ENCODE data around the gene CFAP74.

Gene CFAP74

GRCh38 chr1:1929102-1929638 is 74.4 kb downstream of the CFAP74 start:
- Mint-ChIP-seq H3K36me3 (no peaks in the 10 kb centered on the region), H3K9me3 (peaks cover under 1% of the 10 kb centered on the region), H3K4me3 (no peak overlapping the region), H3K4me1 (no peaks in the 10 kb centered on the region), H3K27ac (no peak overlapping the region)
- DNase-seq (ENCODE audit: low spot score in 2 of 2) (no peak), ATAC-seq (no peak)

- Mint-ChIP-seq H3K4me3 (no peak overlapping the region), H3K4me1 (no peaks in the 10 kb centered on the region), H3K9me3 (no peaks in the 10 kb centered on the region), H3K36me3 (no peaks in the 10 kb centered on the region), H3K27ac (no peak overlapping the region)
- ATAC-seq = no peak
- DNase-seq (ENCODE audit: low spot score in 2 of 2) = no peak
These were observed 75.1 kb downstream of the CFAP74 start for GRCh38 chr1:1928231-1929101.

GRCh38 chr1:1927751-1928150 is 75.8 kb downstream of the CFAP74 start:
- no peaks in the 10 kb centered on the region for H3K36me3 Mint-ChIP-seq
- no peaks in the 10 kb centered on the region for H3K9me3 Mint-ChIP-seq
- DNase-seq (ENCODE audit: low spot score in 2 of 2) (no peak), ATAC-seq (no peak)
- H3K4me1 Mint-ChIP-seq = no peaks in the 10 kb centered on the region
- no peak overlapping the region for H3K27ac Mint-ChIP-seq
- no peak overlapping the region for H3K4me3 Mint-ChIP-seq

- DNase-seq (ENCODE audit: low spot score in 2 of 2) = no peak
- Mint-ChIP-seq H3K4me1 (no peaks in the 10 kb centered on the region), H3K27ac (no peak overlapping the region), H3K9me3 (no peaks in the 10 kb centered on the region), H3K36me3 (no peaks in the 10 kb centered on the region), H3K4me3 (no peak overlapping the region)
- no peak for ATAC-seq
These were observed 76.5 kb downstream of the CFAP74 start for GRCh38 chr1:1926886-1927660.

- Mint-ChIP-seq H3K4me1 (no peaks in the 10 kb centered on the region), H3K4me3 (no peak overlapping the region), H3K36me3 (no peaks in the 10 kb centered on the region), H3K27ac (no peak overlapping the region), H3K9me3 (no peaks in the 10 kb centered on the region)
- ATAC-seq (no peak), DNase-seq (ENCODE audit: low spot score in 2 of 2) (no peak)
These were observed 77.2 kb downstream of the CFAP74 start for GRCh38 chr1:1926346-1926811.

- H3K36me3 Mint-ChIP-seq = no peaks in the 10 kb centered on the region
- H3K27ac Mint-ChIP-seq = no peak overlapping the region
- no peak overlapping the region for H3K4me3 Mint-ChIP-seq
- H3K9me3 Mint-ChIP-seq = no peaks in the 10 kb centered on the region
- no peak for ATAC-seq
- DNase-seq (ENCODE audit: low spot score in 2 of 2) = no peak
- no peaks in the 10 kb centered on the region for H3K4me1 Mint-ChIP-seq
These were observed 77.9 kb downstream of the CFAP74 start for GRCh38 chr1:1925437-1926345.

- no peak for ATAC-seq
- DNase-seq (ENCODE audit: low spot score in 2 of 2) = no peak
- Mint-ChIP-seq H3K36me3 (no peaks in the 10 kb centered on the region), H3K4me3 (no peak overlapping the region), H3K4me1 (no peaks in the 10 kb centered on the region), H3K9me3 (no peaks in the 10 kb centered on the region), H3K27ac (no peak overlapping the region)
These were observed 78.7 kb downstream of the CFAP74 start for GRCh38 chr1:1924849-1925248.

- no peak for DNase-seq (ENCODE audit: low spot score in 2 of 2)
- Mint-ChIP-seq H3K36me3 (no peaks in the 10 kb centered on the region), H3K4me1 (no peaks in the 10 kb centered on the region), H3K9me3 (no peaks in the 10 kb centered on the region), H3K4me3 (no peak overlapping the region), H3K27ac (no peak overlapping the region)
- no peak for ATAC-seq
These were observed 79.2 kb downstream of the CFAP74 start for GRCh38 chr1:1924386-1924785.

GRCh38 chr1:1922956-1923833 is 80.4 kb downstream of the CFAP74 start:
- no peaks in the 10 kb centered on the region for H3K36me3 Mint-ChIP-seq
- DNase-seq (ENCODE audit: low spot score in 2 of 2) (no peak), ATAC-seq (no peak)
- H3K4me3 Mint-ChIP-seq = no peak overlapping the region
- H3K4me1 Mint-ChIP-seq = peaks cover under 1% of the 10 kb centered on the region
- H3K9me3 Mint-ChIP-seq = no peaks in the 10 kb centered on the region
- no peak overlapping the region for H3K27ac Mint-ChIP-seq

- H3K36me3 Mint-ChIP-seq = no peaks in the 10 kb centered on the region
These were observed 81.0 kb downstream of the CFAP74 start for GRCh38 chr1:1922702-1922955.

GRCh38 chr1:1921901-1922701 is 81.5 kb downstream of the CFAP74 start:
- no peaks in the 10 kb centered on the region for H3K36me3 Mint-ChIP-seq
- no peaks in the 10 kb centered on the region for H3K9me3 Mint-ChIP-seq
- DNase-seq (ENCODE audit: low spot score in 2 of 2) (no peak), ATAC-seq (no peak)
- H3K27ac Mint-ChIP-seq = no peak overlapping the region
- H3K4me3 Mint-ChIP-seq = no peak overlapping the region
- H3K4me1 Mint-ChIP-seq = peaks cover 8% of the 10 kb centered on the region

More at GRCh38 chr1:1922702-1922955, 81.0 kb downstream of the CFAP74 start:
- no peak for ATAC-seq
- DNase-seq (ENCODE audit: low spot score in 2 of 2) = no peak
- H3K27ac Mint-ChIP-seq = no peak overlapping the region
- peaks cover 6% of the 10 kb centered on the region for H3K4me1 Mint-ChIP-seq
- no peak overlapping the region for H3K4me3 Mint-ChIP-seq
- no peaks in the 10 kb centered on the region for H3K9me3 Mint-ChIP-seq

- DNase-seq (ENCODE audit: low spot score in 2 of 2) (no peak), ATAC-seq (no peak)
- Mint-ChIP-seq H3K4me3 (no peak overlapping the region), H3K4me1 (peaks cover 8% of the 10 kb centered on the region), H3K36me3 (no peaks in the 10 kb centered on the region), H3K9me3 (no peaks in the 10 kb centered on the region), H3K27ac (no peak overlapping the region)
These were observed 82.1 kb downstream of the CFAP74 start for GRCh38 chr1:1921459-1921862.

GRCh38 chr1:1920608-1921458 is 82.8 kb downstream of the CFAP74 start:
- H3K4me1 Mint-ChIP-seq = peaks cover 8% of the 10 kb centered on the region
- no peaks in the 10 kb centered on the region for H3K36me3 Mint-ChIP-seq
- ATAC-seq (no peak), DNase-seq (ENCODE audit: low spot score in 2 of 2) (no peak)
- no peak overlapping the region for H3K27ac Mint-ChIP-seq
- no peak overlapping the region for H3K4me3 Mint-ChIP-seq
- H3K9me3 Mint-ChIP-seq = no peaks in the 10 kb centered on the region

All from stimulated activated effector memory CD8-positive, alpha-beta T cell treated with anti-CD3 and anti-CD28 coated beads, Interleukin-12 subunit alpha, Interleukin-12 subunit beta, amount 100 ng/mL, for 72 hours (primary cell).